Activated CD8-positive, alpha-beta memory T cell treated with anti-CD3 and anti-CD28 coated beads, Interleukin-2, amount 50 U/mL, for 4 hours (primary cell): ENCODE measurements around the gene TNS1.

Experiments used
- DNase-seq: peaks from one replicate; pipeline ENCODE4 v3.0.0-alpha.2; 2020

TNS1 gene

DNA sequence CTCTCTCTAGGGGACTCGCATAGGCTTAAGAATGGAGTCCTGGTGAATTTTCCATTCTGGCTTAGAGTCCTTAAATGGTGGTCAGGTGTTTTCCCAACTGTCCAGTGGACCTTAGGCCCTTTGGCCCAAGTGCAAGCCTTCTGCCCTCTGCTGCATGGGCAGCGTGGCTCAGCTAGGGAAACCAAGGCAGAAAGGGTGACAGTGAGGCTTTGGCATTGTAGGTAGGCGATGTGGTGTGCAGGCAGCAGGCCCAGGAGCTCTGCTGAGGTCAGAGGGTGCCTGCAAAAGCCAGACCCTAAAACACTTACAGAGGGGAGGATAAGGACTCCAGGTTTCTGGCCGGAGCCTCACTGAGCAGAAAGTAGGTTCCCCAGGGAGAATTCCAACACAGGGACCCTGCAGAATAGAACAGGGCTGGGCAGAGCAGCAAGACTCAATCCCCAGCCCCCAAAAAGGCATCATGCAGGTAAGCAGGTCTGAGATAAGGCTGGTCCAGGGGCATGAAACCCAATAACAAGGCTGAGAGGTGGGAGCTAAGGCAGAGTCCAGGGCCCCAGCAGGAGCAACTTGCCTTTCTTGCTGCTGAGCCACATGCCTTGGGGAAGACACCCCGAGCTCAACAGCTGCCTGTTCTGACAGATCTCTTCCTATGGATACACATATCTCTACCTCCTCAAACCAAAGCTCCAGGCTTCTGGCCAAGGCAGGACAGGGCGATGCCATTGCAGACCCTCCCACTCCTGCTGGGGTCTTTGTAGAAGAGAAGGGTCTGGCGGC is 199.7 kb downstream of the TNS1 start:
- no peak for DNase-seq

- DNase-seq = no peak
Observed at GRCh38 chr2:217802266-217802665, 200.5 kb downstream of the TNS1 start.

- no peak for DNase-seq
Observed at GRCh38 chr2:217801711-217802110, 201.1 kb downstream of the TNS1 start.

- no peak for DNase-seq
Observed at GRCh38 chr2:217801115-217801531, 201.7 kb downstream of the TNS1 start.

DNA sequence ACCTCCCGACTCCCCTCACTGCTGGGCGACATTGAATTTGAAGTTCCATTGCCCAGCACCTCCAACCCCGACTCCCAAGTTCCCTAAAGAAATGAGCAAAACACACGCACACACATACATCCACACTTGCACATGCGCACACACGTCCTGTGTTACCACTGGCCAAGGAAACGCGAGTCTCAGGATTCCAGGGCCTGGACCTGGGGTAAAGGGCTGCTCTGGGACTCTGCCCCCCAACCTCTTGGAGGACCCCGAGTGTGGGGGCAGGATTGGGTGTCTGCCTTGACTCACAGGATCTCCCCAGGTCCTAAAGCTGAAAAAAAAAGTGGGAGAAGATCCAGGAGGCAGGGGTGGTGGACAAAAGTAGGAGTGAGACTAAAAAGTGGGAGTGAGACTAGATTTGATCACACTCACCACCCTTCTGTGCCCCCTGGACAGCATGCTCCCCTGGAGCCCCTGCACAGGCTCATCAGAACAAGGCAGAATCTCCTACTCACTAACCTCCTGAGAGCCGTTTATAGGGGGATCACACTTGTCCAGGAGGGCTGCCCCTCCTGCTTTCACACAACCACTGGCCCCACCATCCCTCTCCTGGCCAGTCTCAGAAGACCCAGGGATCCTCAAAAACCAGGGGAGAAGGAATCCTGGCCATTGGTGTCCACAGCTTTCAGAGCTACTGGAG is 202.2 kb downstream of the TNS1 start:
- no peak for DNase-seq

- DNase-seq = no peak
Observed at GRCh38 chr2:217799563-217800432, 203.0 kb downstream of the TNS1 start.

DNA sequence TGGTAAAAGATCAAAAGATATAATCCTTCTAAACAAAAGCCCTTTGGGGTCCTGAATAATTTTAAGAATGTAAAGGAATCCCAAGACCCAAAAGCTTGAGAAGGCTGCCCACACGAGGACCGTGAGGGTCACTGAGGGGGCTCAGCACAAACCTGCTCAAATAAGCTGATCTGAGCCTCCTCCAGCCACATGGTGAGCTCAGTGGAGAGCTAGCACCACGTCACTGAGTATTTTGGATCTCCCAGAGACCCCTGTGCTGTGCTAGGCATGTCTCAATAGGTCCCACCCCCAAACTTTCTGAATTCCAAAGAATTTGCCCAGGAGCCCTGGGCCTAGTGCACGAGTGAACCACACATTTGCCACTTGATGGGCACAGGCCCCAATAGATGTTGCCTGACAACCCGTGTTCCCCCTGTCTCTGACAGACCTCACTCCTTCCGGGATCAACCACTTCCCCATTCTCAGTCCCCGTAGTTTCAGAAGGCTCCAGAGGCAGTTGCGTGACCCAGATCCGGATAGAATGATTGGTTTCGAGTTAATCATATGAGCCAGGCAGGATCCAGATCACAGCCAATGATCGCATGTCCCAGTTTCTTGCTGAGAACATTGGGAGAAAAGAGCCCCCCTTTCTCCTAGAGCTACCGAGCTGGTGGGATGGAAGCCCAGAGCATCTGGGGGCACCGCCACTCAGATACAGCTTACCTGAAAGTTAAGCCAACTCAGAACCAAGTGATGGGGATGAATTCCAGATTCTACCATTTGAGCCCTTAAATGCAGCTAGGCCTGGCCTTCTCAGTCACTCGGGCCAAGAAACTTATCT is 203.8 kb downstream of the TNS1 start:
- no peak for DNase-seq

- DNase-seq = no peak
Observed at GRCh38 chr2:217798191-217798590, 204.6 kb downstream of the TNS1 start.

- no peak for DNase-seq
Observed at GRCh38 chr2:217797661-217798069, 205.1 kb downstream of the TNS1 start.

DNA sequence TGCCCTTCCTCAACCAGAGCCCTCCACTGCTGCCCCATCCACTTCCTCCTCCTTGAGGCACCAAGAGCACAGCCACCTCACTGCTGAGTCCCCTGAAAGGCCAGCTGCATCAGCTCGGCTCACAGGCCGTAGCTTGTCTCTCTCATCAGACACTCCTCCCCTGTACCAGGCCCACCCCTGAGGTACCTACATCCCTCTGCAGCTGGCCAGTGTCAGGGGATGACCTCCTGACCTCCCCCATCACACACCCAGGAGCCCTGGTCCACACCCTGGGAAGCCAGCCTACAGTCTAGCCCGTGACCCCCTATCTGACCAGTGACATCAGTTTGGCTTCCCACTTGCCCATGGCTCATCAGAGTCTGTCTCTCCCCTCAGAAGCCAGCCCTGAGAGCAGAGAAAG is 205.6 kb downstream of the TNS1 start:
- DNase-seq = no peak

GRCh38 chr2:217795706-217796465 is 206.9 kb downstream of the TNS1 start:
- DNase-seq = no peak

GRCh38 chr2:217795067-217795466 is 207.7 kb downstream of the TNS1 start:
- DNase-seq = no peak

DNA sequence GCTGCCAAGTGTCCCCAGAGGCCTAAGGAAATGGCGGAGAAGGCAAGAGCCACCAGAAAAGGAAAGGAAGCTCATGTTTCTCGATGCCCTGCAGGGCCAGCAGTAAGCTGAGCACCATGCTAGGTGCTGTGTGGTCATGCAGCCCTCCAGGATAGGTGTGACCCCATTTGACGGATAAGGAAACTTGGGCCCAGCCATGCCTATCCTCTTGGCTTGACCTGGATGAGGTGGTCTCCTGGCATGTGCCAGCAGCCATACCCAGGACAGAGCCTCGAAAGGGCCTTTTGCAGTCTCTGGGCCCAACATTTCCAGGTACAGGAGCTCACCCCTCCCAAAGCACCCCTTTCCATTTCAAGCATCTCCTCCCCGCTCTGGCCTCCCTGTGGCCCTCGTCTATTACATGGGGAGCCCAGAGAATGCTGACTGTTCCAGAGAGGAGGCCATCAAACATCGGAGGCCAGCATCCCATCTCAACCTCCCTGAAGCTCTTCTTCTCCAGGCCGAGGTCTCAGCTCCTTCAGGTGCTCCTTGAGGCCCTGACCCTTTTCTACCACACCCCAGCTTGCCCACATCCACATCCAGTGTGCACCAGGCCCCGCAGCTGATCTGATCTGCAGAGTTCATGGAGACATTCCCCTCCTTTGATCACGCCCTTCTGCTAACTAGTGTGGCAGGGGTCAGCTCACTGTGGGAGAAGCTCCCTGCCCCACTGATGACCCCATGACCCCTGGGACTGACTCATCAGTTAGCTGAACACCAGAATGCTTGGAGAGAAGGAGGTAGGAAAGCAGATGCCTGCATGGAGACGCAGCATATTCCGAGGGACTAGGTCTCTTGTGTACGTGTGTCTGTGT is 208.4 kb downstream of the TNS1 start:
- DNase-seq = no peak

- no peak for DNase-seq
Observed at GRCh38 chr2:217793566-217794132, 209.1 kb downstream of the TNS1 start.

- DNase-seq = no peak
Observed at GRCh38 chr2:217792626-217793527, 209.9 kb downstream of the TNS1 start.

DNA sequence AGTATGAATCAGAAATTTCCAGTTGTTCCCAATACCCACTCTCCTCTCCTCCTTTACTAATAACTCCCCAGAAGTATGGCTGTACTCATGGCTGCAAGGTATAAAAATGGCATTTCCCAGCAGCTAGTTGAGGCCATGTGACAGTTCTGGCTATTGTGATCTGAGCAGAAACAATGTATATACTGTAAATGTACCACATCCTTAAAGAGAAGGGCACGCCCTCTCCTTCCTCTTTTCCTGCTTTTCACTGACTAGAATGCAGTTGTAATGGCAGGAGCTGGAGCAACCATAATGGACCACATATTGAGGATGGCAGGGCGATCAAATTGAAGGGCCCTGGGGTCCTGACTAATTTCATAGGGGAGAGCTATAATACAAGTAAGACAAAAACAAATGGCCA is 211.2 kb downstream of the TNS1 start:
- DNase-seq = no peak

GRCh38 chr2:217790681-217791392 is 212.0 kb downstream of the TNS1 start:
- no peak for DNase-seq

GRCh38 chr2:217790195-217790594 is 212.6 kb downstream of the TNS1 start:
- no peak for DNase-seq

DNA sequence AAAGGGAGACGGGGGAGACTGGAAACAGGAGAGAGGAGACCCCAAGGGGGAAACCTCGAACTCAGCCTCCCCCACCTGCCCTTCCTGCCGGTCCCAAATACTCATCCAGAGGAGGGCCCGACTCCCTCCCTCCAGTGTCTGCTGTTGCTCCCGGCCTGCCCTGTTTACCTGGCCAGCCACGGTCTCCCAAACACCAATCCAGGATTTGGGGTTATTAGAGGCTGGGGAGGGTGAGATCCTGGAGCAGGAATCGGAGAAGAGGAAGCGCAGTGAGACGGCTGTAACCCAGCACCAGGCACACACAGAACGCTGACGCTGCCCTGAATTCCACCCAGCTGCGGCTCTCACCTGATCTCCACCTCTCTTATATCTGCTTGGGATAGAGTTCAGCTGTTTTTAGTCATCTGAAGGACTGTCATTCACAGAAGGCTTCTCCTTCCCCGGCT is 213.0 kb downstream of the TNS1 start:
- DNase-seq = no peak
